Thyroid gland (tissue), 4 donors: ENCODE results near the gene SPRN.

Source experiments
- CTCF ChIP-seq, 6 experiments: fragments of 200-600 bp in 3 of 6; fragments of 450-650 bp in 3 of 6; sonication (generic) in 3 of 6; IDR thresholded peaks; one replicate each; pipeline ENCODE4 v1.5.1; 2016 to 2019; ENCODE audit warnings: antibody characterized with exemption in 6 of 6, mild to moderate bottlenecking in 2 of 6, inconsistent platforms in 1 of 6, moderate library complexity in 1 of 6
- POLR2A ChIP-seq, 2 donors: fragments of 450-650 bp; IDR thresholded peaks; one replicate each; pipeline ENCODE4 v1.6.1; 2017; ENCODE audit warnings: antibody characterized with exemption in 2 of 2, mild to moderate bottlenecking in 2 of 2, moderate library complexity in 1 of 2

DNA sequence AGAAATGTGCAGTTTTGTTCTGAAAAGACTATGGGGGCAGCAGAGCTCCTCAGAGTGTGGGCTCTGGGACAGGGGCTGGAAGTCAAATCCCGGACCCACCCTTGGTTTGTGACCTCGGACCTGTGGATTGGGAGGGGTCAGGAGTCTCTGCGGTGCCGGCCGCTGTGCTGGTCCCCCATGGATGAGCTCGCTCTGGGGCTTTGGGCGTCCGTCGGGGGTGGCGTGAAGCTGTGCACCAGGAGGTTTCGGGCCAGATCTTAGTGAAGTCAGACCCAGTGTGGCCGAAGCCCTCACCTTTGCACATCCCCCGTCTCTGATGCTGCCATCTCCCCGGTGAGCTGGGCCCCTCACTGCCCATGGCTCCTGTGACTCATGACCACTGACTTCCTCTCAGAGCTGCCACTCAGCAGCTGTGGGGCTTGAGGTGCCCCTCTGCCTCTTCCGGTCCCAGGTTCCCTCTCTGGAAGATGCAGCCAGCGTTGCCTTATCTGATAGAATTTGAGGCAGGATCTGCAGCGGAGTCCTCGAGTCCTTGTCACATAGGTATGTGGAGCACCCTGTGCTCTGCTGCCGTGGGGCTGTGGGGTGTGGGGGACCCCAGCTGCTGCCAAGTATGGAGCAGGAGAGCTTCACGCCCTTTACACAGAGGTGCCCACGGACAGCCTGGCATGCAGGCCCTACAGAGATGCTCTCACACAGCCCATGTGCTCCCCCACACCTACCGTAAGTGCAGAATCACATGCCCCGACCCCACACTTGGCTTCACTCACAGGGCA, 18.0 kb upstream of the SPRN start:
- TF ChIP-seq CTCF (IDR thresholded peaks at IDR 0.05) (no peak), POLR2A (IDR thresholded peaks at IDR 0.05) (no peak)
